Activated CD4-positive, alpha-beta T cell treated with anti-CD3 and anti-CD28 coated beads for 24 hours (primary cell): ENCODE results near the gene TRAF5.
"Not testable (repeated sequence)": the region's sequence is repeated elsewhere in the genome, so short reads cannot be mapped to it uniquely, and the experiment has no call there.

Source experiments
- DNase-seq, 2 donors: peaks; one replicate each; pipeline ENCODE4 v3.0.0-alpha.2; 2020; ENCODE audit warnings: low read depth in 2 of 2

The TRAF5 gene, protein sequence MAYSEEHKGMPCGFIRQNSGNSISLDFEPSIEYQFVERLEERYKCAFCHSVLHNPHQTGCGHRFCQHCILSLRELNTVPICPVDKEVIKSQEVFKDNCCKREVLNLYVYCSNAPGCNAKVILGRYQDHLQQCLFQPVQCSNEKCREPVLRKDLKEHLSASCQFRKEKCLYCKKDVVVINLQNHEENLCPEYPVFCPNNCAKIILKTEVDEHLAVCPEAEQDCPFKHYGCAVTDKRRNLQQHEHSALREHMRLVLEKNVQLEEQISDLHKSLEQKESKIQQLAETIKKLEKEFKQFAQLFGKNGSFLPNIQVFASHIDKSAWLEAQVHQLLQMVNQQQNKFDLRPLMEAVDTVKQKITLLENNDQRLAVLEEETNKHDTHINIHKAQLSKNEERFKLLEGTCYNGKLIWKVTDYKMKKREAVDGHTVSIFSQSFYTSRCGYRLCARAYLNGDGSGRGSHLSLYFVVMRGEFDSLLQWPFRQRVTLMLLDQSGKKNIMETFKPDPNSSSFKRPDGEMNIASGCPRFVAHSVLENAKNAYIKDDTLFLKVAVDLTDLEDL

GRCh38 chr1:211326528-211327345 is at the start of gene TRAF5:
TRAF5 (plus strand) TSS chr1:211326833; CDS start chr1:211353240, 26,407 bp downstream.
- DNase-seq: peak in 1 of 2 donors; percentile 25

DNA sequence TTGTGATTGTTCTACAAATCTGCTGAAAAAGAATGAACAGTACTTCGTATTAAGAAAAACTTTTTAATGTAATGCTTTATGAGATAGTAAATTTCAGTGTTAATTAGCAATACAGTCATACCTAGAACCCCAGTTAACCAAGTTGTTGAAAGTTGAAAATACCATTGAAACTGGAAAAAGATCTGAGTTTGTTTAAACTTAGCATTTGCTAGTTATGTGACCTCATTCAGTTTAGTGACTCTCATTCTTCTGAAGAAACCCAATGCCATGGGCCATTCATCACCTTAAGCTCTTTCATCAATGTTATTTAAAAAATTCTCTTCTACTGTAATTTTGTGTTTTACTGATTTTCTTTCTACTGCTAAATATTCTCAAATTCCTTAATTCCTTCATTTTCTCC is 47.3 kb upstream of the TRAF5 start:
- DNase-seq: no peak

DNA sequence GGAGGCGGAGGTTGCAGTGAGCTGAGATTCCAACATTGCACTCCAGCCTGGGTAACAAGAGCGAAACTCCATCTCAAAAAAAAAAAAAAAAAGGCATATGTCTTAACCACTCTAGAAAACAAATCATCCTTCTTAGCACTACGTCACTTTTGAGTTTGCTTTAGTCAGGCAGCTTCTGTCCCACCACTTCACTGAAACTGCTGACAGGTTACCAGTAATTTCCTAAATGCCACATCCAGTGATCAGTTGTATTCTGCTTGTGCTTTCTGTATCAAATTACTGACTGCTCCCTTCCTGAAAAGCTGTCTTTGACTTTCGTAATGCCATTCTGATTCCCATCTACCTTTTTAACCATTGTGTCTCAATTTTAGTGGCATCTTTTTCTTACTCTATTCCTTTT is 45.7 kb upstream of the TRAF5 start:
- no peak for DNase-seq

GRCh38 chr1:211281320-211282022 is 45.2 kb upstream of the TRAF5 start:
- no peak for DNase-seq

DNA sequence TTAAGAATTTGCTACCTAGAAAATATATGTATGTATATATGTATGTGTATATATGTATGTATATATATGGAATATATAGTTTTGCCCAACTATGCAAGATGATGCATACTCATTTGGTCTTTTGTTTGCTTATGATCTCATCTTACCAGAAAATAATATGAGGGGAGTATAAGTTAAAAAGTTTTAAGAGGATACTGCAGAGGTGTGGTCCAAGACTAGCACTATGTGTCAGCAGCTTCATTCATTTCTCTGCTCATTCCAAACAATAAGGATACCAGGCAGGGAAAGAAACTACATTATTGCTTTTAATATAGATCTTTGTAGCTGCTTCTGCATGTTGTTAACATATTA is 44.6 kb upstream of the TRAF5 start:
- no peak for DNase-seq

DNA sequence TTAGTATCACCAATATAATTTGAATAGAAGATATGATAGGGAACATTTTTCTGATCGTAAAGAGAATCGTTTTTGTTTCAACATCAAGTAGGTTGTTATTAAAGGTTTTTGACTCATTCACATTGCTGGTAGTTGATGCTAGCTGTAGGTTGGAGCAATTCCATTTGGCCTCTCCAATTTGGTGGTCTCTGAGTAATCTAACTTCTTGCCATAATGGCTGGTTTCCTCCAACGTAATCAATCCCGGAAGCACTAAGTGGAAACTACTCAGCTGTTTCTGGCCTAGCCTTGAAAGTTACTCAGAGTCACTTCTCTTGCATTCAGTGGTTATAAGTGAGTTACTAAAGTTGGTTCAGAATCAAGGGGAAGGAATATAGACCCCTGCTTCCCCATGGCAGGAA is 41.4 kb upstream of the TRAF5 start:
- DNase-seq: no peak

DNA sequence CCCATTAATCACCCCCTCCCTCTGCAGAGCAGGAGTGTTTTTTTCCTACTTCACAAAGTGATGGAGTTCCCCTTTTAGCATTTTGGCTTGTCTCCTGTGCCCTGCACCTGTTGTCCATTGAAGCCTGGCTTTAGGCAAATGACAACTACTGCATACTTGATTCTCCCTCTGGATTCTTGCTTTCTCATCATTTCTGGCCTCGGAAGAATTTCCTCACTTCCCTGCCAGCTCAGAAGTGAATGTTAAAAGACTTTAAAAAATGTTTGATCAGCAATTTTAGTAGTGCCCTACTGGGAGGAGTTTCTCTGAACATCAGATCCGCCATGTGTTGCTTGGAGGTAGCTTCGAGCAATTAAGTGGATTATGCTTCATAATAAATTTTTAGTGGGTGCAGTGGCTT is 39.4 kb upstream of the TRAF5 start:
- DNase-seq: no peak

- DNase-seq: no peak
These were observed 34.2 kb upstream of the TRAF5 start for GRCh38 chr1:211292411-211292810.

DNA sequence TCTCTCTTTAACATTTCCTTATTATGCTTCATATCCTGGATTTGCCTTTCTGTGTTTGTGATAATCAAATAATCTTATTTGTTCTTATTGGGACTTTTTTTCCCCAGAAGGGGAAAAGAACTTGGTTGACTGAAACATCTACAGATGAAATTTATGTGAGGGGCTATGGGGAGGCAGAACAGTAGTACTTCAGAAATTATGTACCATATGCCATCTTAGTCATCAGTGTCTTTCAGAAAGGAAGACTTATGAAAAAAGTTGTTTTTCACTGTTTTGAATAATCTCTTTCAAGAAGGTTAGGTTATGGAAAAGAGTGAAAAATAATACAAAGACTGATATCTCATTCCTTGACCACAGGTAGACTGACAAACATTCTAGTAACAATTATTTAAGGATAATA is 30.2 kb upstream of the TRAF5 start:
- no peak for DNase-seq

DNA sequence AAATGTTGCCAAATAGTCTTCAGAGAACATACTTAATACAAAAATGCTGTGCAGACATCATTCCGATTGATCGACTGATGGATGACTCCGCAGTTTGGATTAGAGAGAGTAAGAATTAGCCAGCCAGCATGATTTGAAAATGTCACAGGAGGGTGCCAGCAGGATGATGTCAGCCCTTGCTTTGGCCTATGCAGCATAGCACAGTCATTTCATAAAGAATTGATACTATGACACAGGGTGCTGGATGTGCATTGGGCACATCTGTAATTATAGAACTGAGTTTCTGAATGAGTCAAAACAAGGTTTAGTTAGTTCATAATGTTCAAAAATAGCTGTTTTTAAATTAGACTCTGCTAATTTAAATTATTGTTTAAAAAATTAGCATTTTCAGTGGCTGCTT is 21.6 kb upstream of the TRAF5 start:
- DNase-seq: peak in 1 of 2 donors; percentile 21

DNA sequence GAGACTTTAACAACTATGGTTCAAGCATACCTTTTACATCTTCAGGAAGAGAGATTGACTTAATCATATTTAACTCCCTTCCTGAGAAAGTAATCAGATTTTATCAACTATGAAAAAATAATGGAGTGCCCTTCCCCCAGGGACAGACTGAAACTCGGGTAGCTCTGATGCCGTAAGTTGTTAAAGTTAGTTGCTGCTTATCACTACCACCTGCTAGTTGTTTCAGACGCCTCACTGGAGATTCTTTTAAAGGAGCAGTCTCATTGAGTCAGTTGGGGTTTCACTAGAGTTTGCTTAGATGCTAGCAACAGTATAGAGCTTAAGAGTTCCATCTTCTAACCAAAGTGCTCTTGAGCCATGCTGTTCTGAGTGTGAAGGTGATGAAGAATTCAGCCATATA is 17.0 kb upstream of the TRAF5 start:
- DNase-seq: no peak

DNA sequence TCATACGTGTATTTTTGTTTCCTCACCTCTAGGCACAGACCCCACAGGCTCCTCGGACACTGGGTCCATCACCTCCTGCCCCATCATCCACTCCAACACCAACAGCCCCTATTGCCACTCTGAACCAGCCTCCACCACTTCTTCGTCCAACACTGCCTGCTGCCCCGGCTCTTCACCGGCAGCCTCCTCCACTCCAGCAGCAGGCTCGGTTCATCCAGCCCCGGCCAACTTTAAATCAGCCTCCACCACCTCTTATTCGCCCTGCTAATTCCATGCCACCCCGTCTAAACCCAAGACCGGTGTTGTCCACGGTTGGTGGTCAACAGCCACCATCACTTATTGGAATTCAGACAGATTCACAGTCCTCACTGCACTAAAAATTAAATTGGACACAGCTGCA is 13.2 kb upstream of the TRAF5 start:
- DNase-seq: no peak

DNA sequence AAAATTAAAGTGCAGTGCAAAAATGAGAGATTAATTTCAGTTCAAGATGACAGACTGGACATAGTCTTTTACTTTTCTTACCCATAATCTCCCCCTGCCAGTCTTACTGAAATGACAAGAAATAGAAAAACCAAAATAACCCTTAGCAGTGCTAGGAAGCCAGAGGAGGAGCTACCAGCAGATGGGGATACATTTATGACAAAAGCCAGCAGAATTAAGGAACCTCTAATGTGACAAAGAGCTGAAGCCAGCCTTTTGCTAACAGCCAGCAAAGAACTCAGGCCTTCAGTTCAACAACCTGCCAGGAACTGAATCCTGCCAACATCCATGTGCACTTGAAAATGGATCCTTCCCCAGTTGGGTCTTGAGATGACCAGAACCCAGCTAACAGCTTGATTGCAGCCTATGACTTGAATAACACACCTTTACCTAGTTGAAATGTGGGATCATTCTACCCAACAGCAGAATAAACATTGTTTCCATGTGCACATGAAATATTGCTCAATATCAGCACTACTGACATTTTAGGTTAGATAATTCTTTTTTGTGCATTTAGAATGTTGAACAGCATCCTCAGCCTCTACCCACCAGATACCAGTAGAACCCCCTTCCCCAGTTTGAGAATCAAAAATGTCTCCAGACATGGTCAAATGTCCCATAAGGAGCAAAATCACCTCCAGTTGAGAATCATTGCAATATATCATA is 7.9 kb upstream of the TRAF5 start:
- no peak for DNase-seq

- DNase-seq: no peak
These were observed 6.7 kb upstream of the TRAF5 start for GRCh38 chr1:211319892-211320291.

DNA sequence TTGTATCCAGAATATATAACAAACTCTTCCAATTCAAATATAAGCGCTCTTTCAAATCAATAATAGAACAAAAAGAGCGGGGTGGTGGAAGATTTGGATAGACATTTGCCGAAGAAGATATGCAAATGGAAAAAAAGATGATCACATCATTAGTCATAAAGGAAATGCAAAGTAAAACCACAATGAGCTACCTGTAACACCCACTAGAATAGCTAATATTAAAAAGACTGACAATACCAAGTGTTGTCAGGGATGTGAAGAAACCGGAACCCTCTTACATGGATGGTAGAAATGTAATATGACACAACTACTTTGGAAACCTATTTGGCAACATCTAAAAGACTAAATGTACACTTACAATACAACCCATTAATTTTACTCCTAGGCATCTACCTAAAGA is 5.7 kb upstream of the TRAF5 start:
- DNase-seq: no peak

DNA sequence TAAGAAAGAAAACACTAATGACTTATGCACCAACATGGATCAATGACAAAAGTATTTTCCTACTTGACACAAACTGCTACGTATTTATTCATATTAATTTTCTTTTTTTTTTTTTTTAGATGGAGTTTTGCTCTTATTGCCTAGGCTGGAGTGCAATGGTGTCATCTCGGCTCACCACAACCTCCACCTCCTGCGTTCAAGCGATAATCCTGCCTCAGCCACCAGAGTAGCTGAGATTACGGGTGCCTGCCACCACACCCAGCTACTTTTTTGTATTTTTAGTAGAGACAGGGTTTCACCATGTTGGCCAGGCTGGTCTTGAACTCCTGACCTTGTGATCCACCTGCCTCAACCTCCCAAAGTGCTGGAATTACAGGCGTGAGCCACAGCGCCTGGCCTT is 5.0 kb upstream of the TRAF5 start:
- not testable (repeated sequence) for DNase-seq

DNA sequence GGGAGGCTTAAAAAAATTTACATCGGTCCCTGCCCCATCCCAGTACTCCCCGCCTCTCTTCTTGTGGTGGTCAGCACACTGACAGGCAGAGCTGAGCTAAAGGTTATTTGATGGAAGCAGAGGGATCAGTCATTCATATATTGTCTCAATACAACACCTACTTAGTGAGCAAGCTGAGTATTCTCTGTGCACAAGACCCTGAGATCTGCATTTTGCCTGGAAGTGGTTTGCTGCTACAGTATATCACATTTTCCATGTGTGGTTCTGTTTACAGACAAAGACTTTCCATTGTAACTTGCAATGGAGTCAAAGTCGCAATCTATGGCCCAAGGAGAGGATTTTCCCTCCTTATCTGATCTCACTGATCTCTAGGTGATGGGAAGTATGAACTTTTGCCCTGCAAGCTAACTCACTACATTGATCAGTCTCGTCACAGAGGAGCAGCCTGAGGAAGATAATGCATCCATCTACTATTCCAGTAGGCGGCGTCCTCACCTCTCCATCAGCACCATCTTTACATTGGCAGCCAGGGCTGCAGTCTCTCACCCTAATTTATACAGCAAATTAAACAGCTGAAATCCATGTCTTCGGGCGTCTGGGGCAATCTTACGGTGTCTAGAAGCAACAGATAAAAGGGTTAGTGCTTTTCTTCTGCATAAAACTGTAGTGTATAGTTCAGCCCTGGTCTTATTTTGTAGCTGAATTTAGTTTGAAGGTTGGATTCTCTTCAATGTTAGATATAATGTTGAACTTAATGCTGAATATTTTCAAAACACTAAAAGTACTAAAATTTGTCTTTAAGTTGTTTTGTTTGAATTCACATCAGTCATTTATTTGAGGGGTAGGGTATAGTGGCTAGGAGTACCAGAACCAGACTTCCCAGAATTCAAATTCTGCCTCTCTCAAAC is 3.2 kb upstream of the TRAF5 start:
- DNase-seq: peak; percentile 46 to 51

DNA sequence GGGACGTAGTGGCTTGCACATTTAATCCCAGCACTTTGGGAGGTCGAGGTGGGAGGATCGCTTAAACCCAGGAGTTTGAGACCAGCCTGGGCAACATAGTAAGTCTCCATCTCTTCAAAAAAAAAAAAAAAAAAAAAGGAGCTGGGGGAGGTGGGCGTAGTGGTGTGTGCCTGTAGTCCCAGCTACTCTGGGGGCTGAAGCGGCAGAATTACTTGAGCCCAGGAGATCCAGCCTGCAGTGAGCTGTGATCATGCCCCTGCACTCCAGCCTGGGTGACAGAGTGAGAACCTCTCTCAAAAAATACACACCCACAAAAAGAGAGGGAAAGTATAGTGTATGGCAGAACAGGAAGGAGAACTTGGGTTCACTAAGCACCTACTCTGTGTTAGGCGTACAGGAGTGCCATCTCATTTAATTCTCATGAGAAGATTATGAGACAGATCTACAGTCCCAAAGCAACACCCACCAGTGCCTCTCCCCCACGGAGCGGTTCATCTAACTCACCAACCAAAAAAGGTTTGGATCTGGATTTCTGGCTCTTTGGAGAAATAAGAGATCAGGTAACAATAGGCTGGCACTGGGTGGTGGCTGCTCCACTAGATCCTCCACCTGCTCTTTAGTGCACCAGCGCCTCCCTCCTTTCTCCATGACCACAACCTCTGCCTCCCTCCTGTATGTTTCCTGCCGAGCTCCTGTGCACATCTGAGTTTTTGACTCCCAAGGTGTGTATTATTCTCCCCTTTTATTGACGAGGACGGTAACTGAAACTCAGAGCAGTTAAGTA is 1.4 kb upstream of the TRAF5 start:
- DNase-seq: no peak

DNA sequence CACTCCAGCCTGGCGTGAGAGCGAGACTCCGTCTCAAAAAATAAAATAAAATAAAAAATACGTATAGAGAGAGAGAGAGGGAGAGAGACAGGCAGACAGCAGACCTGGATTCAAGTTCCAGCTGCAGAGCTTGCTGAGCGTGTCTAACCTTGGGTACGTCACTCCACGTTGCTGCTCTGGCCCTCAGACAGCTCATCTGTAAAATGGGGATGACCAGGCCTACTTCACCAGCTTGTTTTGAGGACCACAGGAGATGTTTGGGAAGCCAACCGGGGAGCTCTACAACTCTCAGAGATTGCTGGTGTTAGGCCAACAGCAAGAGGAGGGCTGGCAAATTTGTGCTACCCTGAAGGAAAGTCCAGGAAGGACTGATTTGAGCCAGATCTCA is 499 bp upstream of the TRAF5 start:
- DNase-seq: no peak
